ENCODE results near the gene GPAT2. TPM values are rescaled to one million over a fixed set of nuclear protein-coding genes. Genes with fewer than 3 reads are reported as not detected.
"Not testable (repeated sequence)": the region's sequence is repeated elsewhere in the genome, so short reads cannot be mapped to it uniquely, and the experiment has no call there.

GPAT2 gene, protein sequence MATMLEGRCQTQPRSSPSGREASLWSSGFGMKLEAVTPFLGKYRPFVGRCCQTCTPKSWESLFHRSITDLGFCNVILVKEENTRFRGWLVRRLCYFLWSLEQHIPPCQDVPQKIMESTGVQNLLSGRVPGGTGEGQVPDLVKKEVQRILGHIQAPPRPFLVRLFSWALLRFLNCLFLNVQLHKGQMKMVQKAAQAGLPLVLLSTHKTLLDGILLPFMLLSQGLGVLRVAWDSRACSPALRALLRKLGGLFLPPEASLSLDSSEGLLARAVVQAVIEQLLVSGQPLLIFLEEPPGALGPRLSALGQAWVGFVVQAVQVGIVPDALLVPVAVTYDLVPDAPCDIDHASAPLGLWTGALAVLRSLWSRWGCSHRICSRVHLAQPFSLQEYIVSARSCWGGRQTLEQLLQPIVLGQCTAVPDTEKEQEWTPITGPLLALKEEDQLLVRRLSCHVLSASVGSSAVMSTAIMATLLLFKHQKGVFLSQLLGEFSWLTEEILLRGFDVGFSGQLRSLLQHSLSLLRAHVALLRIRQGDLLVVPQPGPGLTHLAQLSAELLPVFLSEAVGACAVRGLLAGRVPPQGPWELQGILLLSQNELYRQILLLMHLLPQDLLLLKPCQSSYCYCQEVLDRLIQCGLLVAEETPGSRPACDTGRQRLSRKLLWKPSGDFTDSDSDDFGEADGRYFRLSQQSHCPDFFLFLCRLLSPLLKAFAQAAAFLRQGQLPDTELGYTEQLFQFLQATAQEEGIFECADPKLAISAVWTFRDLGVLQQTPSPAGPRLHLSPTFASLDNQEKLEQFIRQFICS
- 0.44 TPM for total RNA-seq

- ATAC-seq: not testable (repeated sequence)
Observed at GRCh38 chr2:96034792-96035191, at the start of gene GPAT2. Gene GPAT2, minus strand, starts transcription at chr2:96034916. Its CDS starts 2,557 bp downstream, at chr2:96032359.

DNA sequence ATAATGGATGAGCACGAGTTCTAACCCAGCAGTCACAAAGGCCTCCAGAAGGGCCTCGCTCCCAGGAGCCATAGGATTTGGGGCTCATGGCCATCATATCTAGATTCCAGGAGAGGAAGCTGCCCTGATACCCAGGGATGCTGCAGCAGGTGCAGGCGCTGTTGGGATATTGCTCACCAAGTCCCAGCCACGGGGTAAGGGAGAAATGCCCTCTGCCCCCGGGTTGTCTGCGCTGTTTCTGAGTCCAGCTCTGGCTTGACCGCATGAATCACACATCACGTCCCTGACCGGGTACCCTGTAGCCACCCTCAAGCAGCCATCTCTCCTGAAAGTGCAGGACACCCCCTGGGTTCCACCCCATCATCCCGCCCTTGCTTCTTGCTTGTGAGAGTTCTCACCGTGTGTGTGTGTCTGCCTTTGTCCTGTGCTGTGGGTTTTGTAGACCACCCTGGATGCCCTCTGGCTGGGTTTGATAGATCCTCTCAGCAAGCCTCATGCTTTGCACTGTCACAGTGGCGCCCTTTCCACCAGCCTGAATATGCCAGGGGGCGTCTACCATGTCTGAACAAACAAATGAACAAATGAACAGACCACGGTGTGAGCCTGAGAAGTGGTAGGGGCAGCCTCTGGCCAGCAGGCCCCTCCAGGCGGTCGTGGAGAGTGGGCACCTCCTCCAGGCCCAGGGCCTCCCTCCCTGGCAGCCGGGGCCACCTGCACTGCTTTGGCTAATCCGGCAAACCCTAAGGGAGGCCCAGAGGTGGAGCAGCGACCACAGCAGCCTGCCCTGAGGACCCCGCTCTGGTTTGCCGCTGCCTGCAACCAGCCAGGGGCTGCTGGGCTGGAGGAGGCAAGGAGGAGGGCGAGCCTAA, 49.5 kb upstream of the GPAT2 start:
- ATAC-seq: no peak

DNA sequence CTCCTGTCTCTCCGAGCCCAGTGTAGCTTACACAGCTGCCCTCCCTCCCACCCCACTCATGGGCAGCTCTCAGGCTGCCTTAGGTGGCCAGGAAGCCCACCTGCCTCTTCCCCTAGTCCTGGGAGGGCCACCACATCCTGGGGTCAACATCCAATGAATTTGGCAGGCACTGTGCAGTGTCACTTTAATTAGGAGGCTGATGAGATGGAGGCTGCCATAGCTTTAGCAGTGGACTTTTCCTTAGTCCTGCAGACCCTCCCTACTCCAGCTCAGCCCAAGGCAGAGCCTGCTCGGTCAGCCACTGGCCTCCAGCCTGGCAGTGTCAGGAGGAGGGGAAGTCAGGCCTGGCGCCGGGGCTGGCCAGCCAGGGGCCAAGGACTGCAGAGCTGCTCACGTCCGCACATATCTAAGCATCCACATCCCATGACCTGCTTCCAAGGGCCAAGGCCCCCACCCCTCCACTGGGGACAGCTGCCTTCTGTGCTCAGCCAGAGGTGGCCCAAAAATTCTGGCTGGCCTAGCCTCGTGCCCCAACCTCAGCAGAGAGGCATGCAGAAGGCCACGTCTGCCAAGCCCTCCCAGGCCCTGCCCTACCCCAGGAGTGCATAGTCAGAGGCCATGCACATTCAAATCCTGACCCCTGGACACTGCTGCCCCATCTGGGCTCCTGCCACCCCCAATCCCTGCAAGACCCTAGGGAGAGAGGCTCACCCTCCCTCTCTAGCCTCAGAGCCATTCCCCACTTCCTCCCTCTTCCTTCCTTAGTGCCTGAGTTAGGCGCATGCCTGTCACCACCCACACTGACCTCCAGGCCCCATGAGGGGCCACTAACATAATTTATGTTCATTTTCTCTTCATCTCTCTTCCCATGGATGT, 48.6 kb upstream of the GPAT2 start:
- peak; percentile 38 for ATAC-seq

DNA sequence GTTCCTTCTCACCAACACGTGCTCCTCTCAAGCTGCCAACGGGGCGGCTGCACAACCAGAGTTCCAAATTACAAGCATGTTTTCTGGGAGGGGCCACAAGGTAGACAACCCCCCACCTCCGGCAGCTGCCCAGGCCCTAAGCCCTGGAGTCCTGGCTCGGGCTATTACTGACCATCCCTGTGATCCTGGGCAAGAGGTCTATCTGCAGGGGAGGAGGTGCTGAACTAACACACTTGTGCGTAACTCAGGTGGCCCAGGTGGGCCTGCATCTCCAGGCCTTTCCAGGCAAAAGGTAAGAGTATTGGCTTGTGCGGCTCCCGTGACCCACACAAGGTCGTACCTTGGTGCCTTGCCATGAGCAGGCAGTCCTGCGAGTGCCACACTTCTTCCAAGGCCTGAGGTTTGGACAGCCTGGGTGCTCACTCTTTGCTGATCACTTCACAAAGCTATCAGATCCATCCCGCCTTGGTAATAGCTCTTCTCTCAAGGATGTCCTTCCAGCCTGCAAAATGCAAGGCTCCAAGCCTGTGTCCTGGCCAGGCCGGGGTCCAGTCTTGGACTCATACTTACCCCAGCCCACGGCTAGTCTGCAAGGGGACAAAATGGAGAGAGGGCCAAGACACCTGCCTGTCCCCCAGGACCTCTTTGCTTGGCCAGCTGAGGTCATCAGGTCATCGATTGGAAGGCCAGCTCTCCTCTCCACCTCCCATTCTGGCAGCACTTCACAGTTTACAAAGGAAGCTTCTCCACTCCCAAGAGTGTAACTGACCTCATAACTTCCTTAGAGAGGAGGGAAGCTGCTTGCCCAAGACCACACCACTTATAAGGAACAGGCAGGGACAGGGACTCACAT, 47.7 kb upstream of the GPAT2 start:
- ATAC-seq: no peak

- ATAC-seq: no peak
Observed at GRCh38 chr2:96081042-96081441, 46.3 kb upstream of the GPAT2 start.

DNA sequence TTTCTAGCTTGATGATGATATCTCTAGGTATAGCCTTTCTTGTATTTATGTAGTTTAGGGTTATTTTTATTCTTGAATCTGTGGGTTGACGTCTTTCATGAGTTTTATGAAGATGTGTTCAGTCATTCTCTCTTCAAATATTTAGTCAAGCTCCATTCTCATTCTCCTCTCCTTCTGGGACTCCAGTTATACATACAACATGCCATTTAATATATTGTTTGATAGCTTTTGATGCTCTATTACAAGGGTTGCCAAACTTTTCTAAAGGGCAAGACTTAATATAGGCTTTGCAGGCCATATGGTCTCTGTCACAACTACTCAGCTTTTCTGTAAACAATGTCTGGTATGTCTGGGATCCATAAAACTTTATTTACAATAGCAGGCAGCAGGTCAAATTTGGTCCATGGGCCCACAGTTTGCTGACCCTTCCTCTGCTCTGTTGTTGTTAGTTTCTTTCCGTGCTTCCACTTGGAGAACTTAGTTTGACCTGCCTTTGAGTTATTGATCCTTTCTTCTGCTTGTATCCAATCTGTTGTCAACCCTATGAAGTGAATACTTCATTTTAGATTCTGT, 40.6 kb upstream of the GPAT2 start:
- no peak for ATAC-seq

DNA sequence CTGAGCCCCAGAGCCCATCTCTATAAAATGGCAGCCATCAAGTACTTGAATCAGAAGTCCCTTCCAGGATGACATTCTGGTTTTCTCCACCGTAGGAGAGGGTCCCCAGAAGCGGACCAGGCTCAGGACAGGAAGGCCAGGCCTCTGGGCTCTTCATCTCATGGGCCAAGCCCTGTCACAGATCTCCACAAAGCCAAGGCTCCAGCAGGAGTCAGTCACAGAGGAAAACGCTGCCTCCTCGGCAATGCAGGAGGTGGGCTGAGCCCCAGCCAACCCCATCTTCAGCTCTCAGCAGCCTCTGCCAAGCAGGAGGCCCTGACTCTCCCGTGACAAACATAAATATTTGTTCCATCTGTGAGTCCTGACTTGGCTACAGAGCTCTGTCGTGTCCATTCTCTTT, 39.4 kb upstream of the GPAT2 start:
- no peak for ATAC-seq

DNA sequence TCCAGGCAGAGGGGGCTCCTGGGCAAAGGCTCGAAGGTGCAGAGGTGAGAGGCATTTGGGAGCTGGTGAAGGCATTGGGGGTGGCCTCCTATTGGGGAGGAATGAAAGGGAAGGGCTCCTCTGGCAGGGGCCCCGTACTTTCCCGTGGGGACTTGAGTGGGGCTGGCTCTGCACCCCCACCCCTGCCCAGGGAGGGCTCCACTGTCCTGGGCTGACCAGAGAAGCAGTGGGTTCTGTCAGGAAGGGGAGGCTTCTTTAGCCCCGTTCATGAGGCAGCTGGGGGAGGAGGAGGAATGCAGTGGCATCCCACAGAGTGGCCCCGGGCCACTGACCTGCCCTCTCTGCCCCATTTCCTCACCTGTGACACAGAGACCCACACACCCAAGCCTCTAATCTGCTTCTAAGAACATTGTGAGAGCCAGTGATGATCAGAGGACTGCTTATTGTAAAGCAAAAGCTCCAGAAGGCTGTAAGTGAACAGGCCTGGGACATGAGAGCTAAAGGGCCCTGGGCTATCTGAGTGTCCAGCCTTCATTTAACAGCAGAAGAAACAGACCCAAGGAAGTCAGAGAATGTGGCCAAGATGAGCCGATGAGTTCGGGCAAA, 38.6 kb upstream of the GPAT2 start:
- no peak for ATAC-seq

DNA sequence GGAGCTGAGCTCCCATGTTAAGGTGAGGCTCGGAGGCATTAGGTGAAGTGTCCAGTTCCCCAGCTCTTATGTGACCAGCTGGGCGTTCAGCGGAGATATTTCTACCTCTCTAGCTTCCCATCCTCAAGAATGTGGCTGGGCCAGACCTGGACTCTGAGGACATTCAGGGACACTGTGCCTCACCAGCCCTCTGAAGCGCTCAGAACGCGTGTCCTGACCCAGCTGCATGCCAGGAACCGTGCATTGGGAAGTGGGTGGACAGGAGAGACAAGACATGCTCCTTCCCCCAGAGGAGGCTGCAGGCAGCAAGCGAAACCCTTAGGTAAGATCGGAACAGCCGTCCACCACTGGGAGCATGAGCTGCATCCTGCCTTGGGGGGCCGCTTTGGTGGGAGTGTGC, 38.0 kb upstream of the GPAT2 start:
- ATAC-seq: no peak

DNA sequence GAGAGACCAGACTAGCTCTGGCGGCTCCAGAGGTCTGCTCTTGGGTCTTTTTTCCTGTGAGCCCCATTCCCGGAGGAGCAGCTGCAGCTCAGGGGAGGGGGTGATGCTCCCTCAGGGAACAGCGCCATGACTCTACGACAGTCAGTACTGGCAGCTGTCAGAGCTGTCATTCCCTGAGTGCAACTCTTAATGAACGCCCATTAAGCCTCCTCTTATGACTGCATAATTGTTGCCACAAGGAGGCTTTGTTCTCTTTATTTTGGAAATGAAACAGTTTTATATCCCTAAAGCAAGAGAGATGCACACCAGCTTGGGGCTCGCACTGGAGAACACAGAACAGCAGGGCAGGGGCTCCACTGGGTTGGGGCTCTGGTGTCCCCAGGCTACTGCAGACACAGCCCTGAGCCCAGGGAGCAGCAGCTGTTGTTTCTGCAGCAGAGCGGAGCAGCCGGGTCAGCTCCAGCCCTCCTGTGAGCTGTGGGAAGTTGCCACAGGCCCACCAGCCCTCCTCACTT, 37.3 kb upstream of the GPAT2 start:
- ATAC-seq: not testable (repeated sequence)

GRCh38 chr2:96071087-96071976, 36.6 kb upstream of the GPAT2 start:
- not testable (repeated sequence) for ATAC-seq

DNA sequence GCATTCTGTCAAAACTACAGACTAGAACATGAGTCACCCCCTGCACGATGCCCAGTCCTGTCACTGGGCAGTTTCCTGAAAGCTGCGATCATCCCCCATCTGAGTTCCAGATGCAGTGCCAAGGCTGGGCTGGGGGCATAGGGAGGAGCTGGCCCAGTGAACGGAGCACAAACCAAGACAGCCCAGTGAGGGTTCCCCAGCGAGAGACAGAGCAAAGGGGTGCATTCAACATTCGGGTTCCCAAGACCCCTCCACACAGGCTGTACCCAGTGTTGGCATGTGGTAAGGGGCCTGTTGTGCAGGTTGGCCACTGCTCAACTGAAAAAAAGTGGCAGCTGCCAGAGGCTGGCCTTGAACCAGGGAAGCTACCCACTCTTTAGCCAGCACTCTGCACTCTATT, 35.6 kb upstream of the GPAT2 start:
- ATAC-seq: not testable (repeated sequence)

GRCh38 chr2:96069878-96070277, 35.2 kb upstream of the GPAT2 start:
- ATAC-seq: not testable (repeated sequence)

DNA sequence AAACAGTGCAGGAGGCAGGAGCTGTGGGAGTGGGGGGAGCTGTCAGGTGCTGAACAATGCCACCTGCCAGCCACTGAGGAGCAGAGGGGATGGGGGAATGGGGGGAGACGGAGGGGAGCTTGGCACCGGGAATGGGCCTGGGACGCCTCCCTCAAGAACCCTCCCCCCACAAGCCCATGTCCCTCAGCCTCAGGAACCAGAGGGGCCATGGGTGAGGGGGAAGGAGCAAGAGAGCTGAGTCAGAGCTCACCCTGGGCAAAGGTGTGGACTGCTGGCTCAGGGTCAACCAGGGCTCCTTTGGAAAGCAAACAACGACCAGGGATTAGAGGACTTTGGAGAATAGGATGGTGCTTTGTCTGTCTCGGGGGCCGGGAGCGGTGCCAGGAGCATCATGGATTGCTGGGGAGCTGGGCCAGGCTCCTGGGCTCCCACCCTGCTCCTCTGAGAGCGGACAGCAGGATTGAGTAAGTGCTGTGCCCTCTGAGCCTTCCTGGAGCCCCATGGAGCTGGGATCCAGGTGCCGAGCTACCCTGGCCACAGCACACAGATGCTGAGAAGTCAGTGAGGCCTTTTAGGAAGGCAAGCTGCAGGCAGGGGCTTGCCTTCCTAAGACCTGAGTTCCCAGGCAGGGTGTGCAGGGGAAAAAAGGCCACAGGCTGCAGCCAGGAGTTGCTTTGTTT, 33.3 kb upstream of the GPAT2 start:
- peak; percentile 40 for ATAC-seq

DNA sequence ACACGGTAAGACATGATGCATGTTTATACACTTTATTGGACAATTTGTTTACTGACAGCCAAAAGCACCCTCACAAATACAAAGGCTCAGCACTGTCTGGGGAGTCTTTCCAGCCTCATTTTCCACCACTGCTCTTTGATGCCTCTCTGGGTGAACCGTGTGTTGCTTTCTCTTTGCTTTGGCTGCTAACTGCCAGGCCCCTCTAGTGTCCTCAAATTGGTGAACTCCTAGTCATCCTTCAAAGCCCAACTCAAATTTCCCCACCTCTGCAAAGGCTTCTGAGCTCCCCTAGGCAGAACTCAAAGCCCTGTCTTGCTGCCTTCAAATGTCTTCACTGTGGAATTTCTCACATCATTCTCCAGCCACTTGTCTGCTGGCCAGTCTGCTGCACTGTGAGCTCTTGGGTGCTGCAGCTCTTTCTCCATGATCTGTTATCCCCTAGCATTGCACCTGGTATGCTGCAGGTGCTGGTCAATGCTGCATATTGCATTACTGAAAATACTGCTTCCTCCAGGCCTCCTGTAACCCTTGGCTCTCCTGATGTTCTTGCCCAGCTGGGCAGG, 32.5 kb upstream of the GPAT2 start:
- ATAC-seq: not testable (repeated sequence)

- ATAC-seq: not testable (repeated sequence)
Observed at GRCh38 chr2:96066511-96066910, 31.8 kb upstream of the GPAT2 start.

- ATAC-seq: not testable (repeated sequence)
Observed at GRCh38 chr2:96065954-96066353, 31.2 kb upstream of the GPAT2 start.

All from esophagus mucosa (tissue), 1 donor.